IMR-90 (cell line): ENCODE data around the gene TEX11. TPM values are rescaled to one million over a fixed set of nuclear protein-coding genes. Genes with fewer than 3 reads are reported as not detected.

ENCODE experiments used
- ATAC-seq: fragments of 200-7000 bp; cut with Tn5 transposase; 2 replicates; pipeline ENCODE4 v1.9.1; 2020; ENCODE audit warnings: low read depth, mild to moderate bottlenecking, moderate library complexity
- BruUV-seq: library from RNA; stranded (reverse); fragments of 400-500 nt; replicated peaks from 2 replicates; lab custom pipeline; 2021; lab: Mats Ljungman, UMichigan
- CTCF ChIA-PET: fragments of 300-600 bp; formaldehyde crosslinking; extraction: SDS; loops from one replicate; lab custom pipeline; 2021; ENCODE audit warnings: antibody characterized with exemption; lab: Yijun Ruan, JAX
- POLR2A ChIA-PET: fragments of 300-600 bp; sonication (Branson Sonifier 250); formaldehyde crosslinking; loops from one replicate; lab custom pipeline; 2022; ENCODE audit warnings: antibody characterized with exemption; ENCODE audit not compliant: unreplicated experiment; lab: Charles Lee
- DNase-seq: peaks from one replicate; pipeline ENCODE4 v3.0.0; 2013
- H2AFZ ChIP-seq: replicated peaks from 2 replicates; pipeline ENCODE3; 2013; ENCODE audit warnings: low read length, mild to moderate bottlenecking; ENCODE audit not compliant: poor library complexity
- H2AK5ac ChIP-seq: 2 replicates; pipeline ENCODE4 v1.6.1; 2013; ENCODE audit warnings: low read depth, low read length, inconsistent platforms
- H2AK9ac ChIP-seq: replicated peaks from 2 replicates; pipeline ENCODE3; 2013; ENCODE audit warnings: mild to moderate bottlenecking, low read depth, low read length, moderate library complexity; ENCODE audit not compliant: poor library complexity
- H2BK120ac ChIP-seq: 2 replicates; pipeline ENCODE4 v1.6.1; 2013; ENCODE audit warnings: low read depth, low read length, inconsistent platforms
- H2BK15ac ChIP-seq: 3 replicates; pipeline ENCODE4 v1.6.1; 2013; ENCODE audit warnings: low read depth, low read length, inconsistent platforms
- H2BK20ac ChIP-seq: 2 replicates; pipeline ENCODE4 v1.6.1; 2013; ENCODE audit warnings: low read depth, mild to moderate bottlenecking, inconsistent platforms, low read length, moderate library complexity
- H2BK5ac ChIP-seq: 2 replicates; pipeline ENCODE4 v1.6.1; 2013; ENCODE audit warnings: mild to moderate bottlenecking, low read depth, low read length, inconsistent platforms; ENCODE audit not compliant: poor library complexity, severe bottlenecking
- H3K14ac ChIP-seq: replicated peaks from 2 replicates; pipeline ENCODE4 v1.6.1; 2013; ENCODE audit warnings: low read depth, low read length, inconsistent platforms
- H3K18ac ChIP-seq: 2 replicates; pipeline ENCODE4 v1.6.1; 2013; ENCODE audit warnings: low read depth, low read length, control low read depth
- H3K23ac ChIP-seq: 2 replicates; pipeline ENCODE4 v1.6.1; 2013; ENCODE audit warnings: low read depth, low read length, inconsistent platforms
- H3K27ac ChIP-seq: 2 replicates; pipeline ENCODE4 v1.5.1; 2013; ENCODE audit warnings: mild to moderate bottlenecking, control low read depth, low read length; ENCODE audit not compliant: insufficient read depth
- H3K27me3 ChIP-seq: 2 replicates; pipeline ENCODE4 v1.6.1; 2013; ENCODE audit warnings: low read length; ENCODE audit not compliant: control insufficient read depth, insufficient read depth
- H3K36me3 ChIP-seq: 2 replicates; pipeline ENCODE4 v1.6.1; 2013; ENCODE audit warnings: low read length, mixed read lengths; ENCODE audit not compliant: control insufficient read depth, insufficient read depth
- H3K4ac ChIP-seq: 2 replicates; pipeline ENCODE4 v1.6.1; 2013; ENCODE audit warnings: low read depth, low read length, inconsistent platforms
- H3K4me1 ChIP-seq: 2 replicates; pipeline ENCODE4 v1.6.1; 2013; ENCODE audit warnings: low read length, mixed read lengths; ENCODE audit not compliant: control insufficient read depth, insufficient read depth
- H3K4me2 ChIP-seq: 2 replicates; pipeline ENCODE4 v1.6.1; 2013; ENCODE audit warnings: low read depth, mild to moderate bottlenecking, control low read depth, low read length, moderate library complexity
- H3K4me3 ChIP-seq: 2 replicates; pipeline ENCODE4 v1.5.1; 2013; ENCODE audit warnings: low read depth, mild to moderate bottlenecking, control low read depth, low read length, moderate library complexity; ENCODE audit not compliant: insufficient read depth
- H3K56ac ChIP-seq: 2 replicates; pipeline ENCODE4 v1.6.1; 2013; ENCODE audit warnings: low read length, inconsistent platforms; ENCODE audit not compliant: insufficient read depth; ENCODE audit errors: extremely low read depth
- H3K79me1 ChIP-seq, 2 experiments: 2 replicates each; pipeline ENCODE4 v1.6.1; 2013; ENCODE audit warnings: low read length in 2 of 2, inconsistent platforms in 1 of 2, low read depth in 1 of 2
- H3K9ac ChIP-seq: 2 replicates; pipeline ENCODE4 v1.6.1; 2013; ENCODE audit warnings: low read depth, low read length, control low read depth
- H3K9me1 ChIP-seq: 2 replicates; pipeline ENCODE4 v1.6.1; 2013; ENCODE audit warnings: low read length, inconsistent platforms; ENCODE audit not compliant: insufficient read depth
- H3K9me3 ChIP-seq: 2 replicates; pipeline ENCODE4 v1.6.1; 2013; ENCODE audit warnings: low read length; ENCODE audit not compliant: control insufficient read depth, insufficient read depth
- H4K20me1 ChIP-seq: 2 replicates; pipeline ENCODE4 v1.6.1; 2013; ENCODE audit warnings: low read length, inconsistent platforms; ENCODE audit not compliant: insufficient read depth
- H4K5ac ChIP-seq: 2 replicates; pipeline ENCODE4 v1.6.1; 2013; ENCODE audit warnings: mild to moderate bottlenecking, low read depth, low read length, control low read depth
- H4K8ac ChIP-seq, 2 experiments: 2 replicates each; pipeline ENCODE4 v1.6.1; 2013; ENCODE audit warnings: low read depth in 2 of 2, low read length in 2 of 2, control low read depth in 1 of 2, inconsistent platforms in 1 of 2
- H4K91ac ChIP-seq: 2 replicates; pipeline ENCODE4 v1.6.1; 2013; ENCODE audit warnings: low read depth, low read length, inconsistent platforms; ENCODE audit not compliant: insufficient read depth
- BHLHE40 ChIP-seq: fragments of 150-350 bp; IDR thresholded peaks from 2 replicates; pipeline ENCODE4 v1.6.1; 2016; ENCODE audit warnings: mild to moderate bottlenecking, low read depth, low read length
- CEBPB ChIP-seq: IDR thresholded peaks from 2 replicates; pipeline ENCODE4 v1.6.1; 2012; ENCODE audit warnings: low read depth, low read length, improper control_type of control experiment
- CHD1 ChIP-seq: IDR thresholded peaks from 2 replicates; pipeline ENCODE4 v1.6.1; 2012; ENCODE audit warnings: low read depth, low read length, improper control_type of control experiment
- ELK1 ChIP-seq: fragments of 150-350 bp; IDR thresholded peaks from 2 replicates; pipeline ENCODE4 v1.6.1; 2016; ENCODE audit warnings: low read depth, mild to moderate bottlenecking, low read length, moderate library complexity, borderline replicate concordance
- FOS ChIP-seq: fragments of 150-350 bp; IDR thresholded peaks from 2 replicates; pipeline ENCODE4 v1.6.1; 2016; ENCODE audit warnings: low read depth, low read length
- MAFK ChIP-seq: IDR thresholded peaks from 2 replicates; pipeline ENCODE4 v1.6.1; 2012; ENCODE audit warnings: low read depth, low read length, improper control_type of control experiment
- MAZ ChIP-seq: IDR thresholded peaks from 2 replicates; pipeline ENCODE4 v1.6.1; 2012; ENCODE audit warnings: low read depth, mild to moderate bottlenecking, low read length, improper control_type of control experiment, moderate library complexity, borderline replicate concordance
- MXI1 ChIP-seq: IDR thresholded peaks from 2 replicates; pipeline ENCODE4 v1.6.1; 2012; ENCODE audit warnings: low read depth, mild to moderate bottlenecking, low read length, moderate library complexity, borderline replicate concordance
- NFE2L2 ChIP-seq: fragments of 150-350 bp; IDR thresholded peaks from 2 replicates; pipeline ENCODE4 v1.6.1; 2016; ENCODE audit warnings: low read depth, mild to moderate bottlenecking, low read length
- POLR2A ChIP-seq: IDR thresholded peaks from 2 replicates; pipeline ENCODE4 v1.6.1; 2012; ENCODE audit warnings: mild to moderate bottlenecking, low read depth, low read length
- RAD21 ChIP-seq: IDR thresholded peaks from 2 replicates; pipeline ENCODE4 v1.6.1; 2012; ENCODE audit warnings: low read length, improper control_type of control experiment
- RCOR1 ChIP-seq: IDR thresholded peaks from 2 replicates; pipeline ENCODE4 v1.6.1; 2012; ENCODE audit warnings: mild to moderate bottlenecking, low read length, improper control_type of control experiment; ENCODE audit not compliant: insufficient replicate concordance
- SMC3 ChIP-seq: fragments of 150-350 bp; IDR thresholded peaks from 2 replicates; pipeline ENCODE4 v1.6.1; 2016; ENCODE audit warnings: low read depth, mild to moderate bottlenecking, antibody characterized with exemption, low read length, moderate library complexity
- WGBS, 2 experiments: methylation state at CpG; one replicate each; pipeline versions ENCODE4 v1.1.5 to v1.1.7; 2013; ENCODE audit warnings: missing lambda C conversion rate in 2 of 2; ENCODE audit not compliant: insufficient read length in 1 of 2; ENCODE audit errors: extremely low coverage in 2 of 2; 5-methylcytosine and 5-hydroxymethylcytosine counted together
- dilution Hi-C: fragments of 300-500 bp; cut with HindIII; formaldehyde crosslinking; loops from one replicate; pipeline ENCODE4 v1.14.3; 2018; ENCODE audit warnings: low sequenced_read_pairs; ENCODE audit not compliant: unreplicated experiment
- in situ Hi-C: fragments of 300-500 bp; cut with MboI; formaldehyde crosslinking; loops from 3 replicates; pipeline ENCODE4 v1.14.3; 2019; ENCODE audit warnings: low sequenced_read_pairs, inconsistent platforms, mixed read lengths
- intact Hi-C: fragments of 100-400 bp; cut with micrococcal nuclease; formaldehyde crosslinking; loops from 2 replicates; pipeline ENCODE4 v1.10.0; 2022
- polyA plus RNA-seq, 3 experiments: library from polyadenylated mRNA; depleted of rRNA; stranded (reverse); fragments of >200 nt; gene quantifications; 2 replicates each; pipeline ENCODE4 v1.2.3, GENCODE V29; 2012; ENCODE audit warnings: low replicate concordance in 1 of 3
- total RNA-seq: library from RNA; depleted of rRNA; stranded (reverse); fragments of >200 nt; gene quantifications from 2 replicates; pipeline ENCODE4 v1.2.3, GENCODE V29; 2012
- TF ChIP-seq, protein P1 (sequence below): fragments of 150-350 bp; IDR thresholded peaks from 2 replicates; pipeline ENCODE4 v1.6.1; 2017; ENCODE audit warnings: mild to moderate bottlenecking, antibody characterized with exemption, low read length, low read depth
- TF ChIP-seq, protein P2 (sequence below): conservative IDR thresholded peaks from 2 replicates; pipeline ENCODE4 v1.5.1; 2012; ENCODE audit warnings: mild to moderate bottlenecking, low read depth, low read length, improper control_type of control experiment

Gene TEX11
- total and polyA plus RNA-seq, 2 of the 4 experiments (the other 2 are of a cell fraction): not detected

DNA sequence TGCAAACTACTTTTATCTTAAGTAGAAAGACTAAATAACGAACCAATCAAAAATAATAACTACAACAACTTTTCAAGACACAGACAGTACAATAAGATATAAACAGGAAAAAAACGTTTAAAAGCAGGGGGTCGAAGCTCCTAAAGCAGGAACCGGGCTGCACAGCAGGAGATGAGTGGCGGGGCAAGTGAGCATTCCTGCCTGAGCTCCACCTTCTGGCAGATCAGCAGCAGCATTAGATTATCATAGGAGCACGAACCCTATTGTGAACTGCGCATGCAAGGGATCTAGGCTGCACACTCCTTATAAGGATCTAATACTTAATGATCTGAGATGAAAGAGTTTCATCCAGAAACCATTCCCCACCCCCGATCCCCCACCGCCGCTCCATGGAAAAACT, 146.2 kb downstream of the TEX11 start:
- no peak overlapping the region for H2BK120ac ChIP-seq
- ATAC-seq (no peak), DNase-seq (no peak)
- H4K8ac ChIP-seq: no peak overlapping the region
- no peak overlapping the region for H3K4me3 ChIP-seq
- ChIA-PET CTCF (interaction anchor here (0.6 kb wide), 1 partner anchor 151 kb away, joined by 3 read pairs; no protein-coding TSS in a partner anchor), POLR2A (no interaction called here)
- no peak overlapping the region for H2BK5ac ChIP-seq
- H2BK20ac ChIP-seq: no peak overlapping the region
- no peak overlapping the region for H2AFZ ChIP-seq
- no peaks in the 10 kb centered on the region for H3K9me3 ChIP-seq
- no peak overlapping the region for H3K18ac ChIP-seq
- no peak overlapping the region for H2BK15ac ChIP-seq
- no peak overlapping the region for H3K56ac ChIP-seq
- H3K4me1 ChIP-seq: no peaks in the 10 kb centered on the region
- no peak overlapping the region for H4K5ac ChIP-seq
- H3K4ac ChIP-seq: no peak overlapping the region
- H3K23ac ChIP-seq: no peak overlapping the region
- dilution Hi-C loops (no loop called here), in situ Hi-C loops (loop anchor here (25.0 kb wide), 1 partner anchor 875 kb away; no protein-coding TSS in a partner anchor), intact Hi-C loops (no loop called here)
- no peaks in the 10 kb centered on the region for H3K36me3 ChIP-seq
- no TSS peak for BruUV-seq
- no peaks in the 10 kb centered on the region for H3K79me1 ChIP-seq
- H3K9me1 ChIP-seq: no peaks in the 10 kb centered on the region
- H2AK5ac ChIP-seq: no peak overlapping the region
- no peak overlapping the region for H3K27ac ChIP-seq
- no peak overlapping the region for H4K91ac ChIP-seq
- H3K4me2 ChIP-seq: no peak overlapping the region
- H3K27me3 ChIP-seq: no peaks in the 10 kb centered on the region
- TF ChIP-seq POLR2A (no peak), NFE2L2 (no peak), MAFK (no peak), SMC3 (no peak), RCOR1 (no peak), BHLHE40 (no peak), MAZ (no peak), FOS (no peak), MXI1 (no peak), ELK1 (no peak), CHD1 (no peak), CEBPB (no peak), RAD21 (no peak)
- TF ChIP-seq, protein P1, sequence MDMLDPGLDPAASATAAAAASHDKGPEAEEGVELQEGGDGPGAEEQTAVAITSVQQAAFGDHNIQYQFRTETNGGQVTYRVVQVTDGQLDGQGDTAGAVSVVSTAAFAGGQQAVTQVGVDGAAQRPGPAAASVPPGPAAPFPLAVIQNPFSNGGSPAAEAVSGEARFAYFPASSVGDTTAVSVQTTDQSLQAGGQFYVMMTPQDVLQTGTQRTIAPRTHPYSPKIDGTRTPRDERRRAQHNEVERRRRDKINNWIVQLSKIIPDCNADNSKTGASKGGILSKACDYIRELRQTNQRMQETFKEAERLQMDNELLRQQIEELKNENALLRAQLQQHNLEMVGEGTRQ: no peak
- TF ChIP-seq, protein P2, sequence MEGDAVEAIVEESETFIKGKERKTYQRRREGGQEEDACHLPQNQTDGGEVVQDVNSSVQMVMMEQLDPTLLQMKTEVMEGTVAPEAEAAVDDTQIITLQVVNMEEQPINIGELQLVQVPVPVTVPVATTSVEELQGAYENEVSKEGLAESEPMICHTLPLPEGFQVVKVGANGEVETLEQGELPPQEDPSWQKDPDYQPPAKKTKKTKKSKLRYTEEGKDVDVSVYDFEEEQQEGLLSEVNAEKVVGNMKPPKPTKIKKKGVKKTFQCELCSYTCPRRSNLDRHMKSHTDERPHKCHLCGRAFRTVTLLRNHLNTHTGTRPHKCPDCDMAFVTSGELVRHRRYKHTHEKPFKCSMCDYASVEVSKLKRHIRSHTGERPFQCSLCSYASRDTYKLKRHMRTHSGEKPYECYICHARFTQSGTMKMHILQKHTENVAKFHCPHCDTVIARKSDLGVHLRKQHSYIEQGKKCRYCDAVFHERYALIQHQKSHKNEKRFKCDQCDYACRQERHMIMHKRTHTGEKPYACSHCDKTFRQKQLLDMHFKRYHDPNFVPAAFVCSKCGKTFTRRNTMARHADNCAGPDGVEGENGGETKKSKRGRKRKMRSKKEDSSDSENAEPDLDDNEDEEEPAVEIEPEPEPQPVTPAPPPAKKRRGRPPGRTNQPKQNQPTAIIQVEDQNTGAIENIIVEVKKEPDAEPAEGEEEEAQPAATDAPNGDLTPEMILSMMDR: no peak
- no peak overlapping the region for H3K9ac ChIP-seq
- no peak overlapping the region for H2AK9ac ChIP-seq
- no CpG with 5 or more reads among the region's 10 CpGs for WGBS, 2 experiments
- H3K14ac ChIP-seq: no peak overlapping the region
- no peaks in the 10 kb centered on the region for H4K20me1 ChIP-seq
